Glutamatergic neuron (in vitro differentiated cells): ENCODE data around the gene C2orf68. TPM values are rescaled to one million over a fixed set of nuclear protein-coding genes. Genes with fewer than 3 reads are reported as not detected.

ENCODE experiments used
- DNase-seq: peaks from one replicate; pipeline ENCODE4 v3.0.0; 2022
- H3K27ac Mint-ChIP-seq: one replicate; pipeline ENCODE4 v1.8.0; 2020; ENCODE audit warnings: mild to moderate bottlenecking, mixed read lengths, inconsistent platforms; ENCODE audit not compliant: unreplicated experiment
- H3K27me3 Mint-ChIP-seq: one replicate; pipeline ENCODE4 v1.8.0; 2020; ENCODE audit warnings: mild to moderate bottlenecking, moderate library complexity, mixed read lengths, inconsistent platforms; ENCODE audit not compliant: unreplicated experiment
- H3K36me3 Mint-ChIP-seq: one replicate; pipeline ENCODE4 v1.8.0; 2020; ENCODE audit warnings: mild to moderate bottlenecking, mixed read lengths, inconsistent platforms; ENCODE audit not compliant: unreplicated experiment
- H3K4me1 Mint-ChIP-seq: one replicate; pipeline ENCODE4 v1.8.0; 2020; ENCODE audit warnings: mild to moderate bottlenecking, low read depth, mixed read lengths, inconsistent platforms; ENCODE audit not compliant: unreplicated experiment
- H3K4me3 Mint-ChIP-seq: one replicate; pipeline ENCODE4 v1.8.0; 2020; ENCODE audit warnings: mild to moderate bottlenecking, mixed read lengths, inconsistent platforms; ENCODE audit not compliant: unreplicated experiment
- H3K9me3 Mint-ChIP-seq: one replicate; pipeline ENCODE4 v1.8.0; 2020; ENCODE audit warnings: mild to moderate bottlenecking, moderate library complexity, mixed read lengths, inconsistent platforms; ENCODE audit not compliant: unreplicated experiment
- CTCF ChIP-seq: fragments of 200-600 bp; sonication (generic); IDR thresholded peaks from one replicate; pipeline ENCODE4 v1.5.0; 2021; ENCODE audit not compliant: partially characterized antibody, unreplicated experiment
- total RNA-seq: library from RNA; stranded (reverse); fragmentation: NEBNext Ultra II Directional; extraction: Animal tissue kit (Norgen Biotek cat#: 25700); gene quantifications from one replicate; pipeline ENCODE4 v1.2.1, GENCODE V29; 2021; ENCODE audit not compliant: unreplicated experiment

C2orf68 gene
- total RNA-seq, 1 donor from 2014 or later: 51.0 TPM

GRCh38 chr2:85577386-85578242 is 34.3 kb downstream of the C2orf68 start, which contains the start of gene VAMP8:
Gene VAMP8 (plus strand): TSS chr2:85577586. CDS start chr2:85577647, 61 bp downstream.
- Mint-ChIP-seq H3K27me3 (peaks cover 6% of the 10 kb centered on the region), H3K4me1 (peaks cover 10% of the 10 kb centered on the region)
- no peak for DNase-seq

GRCh38 chr2:85577063-85577385 is 34.8 kb downstream of the C2orf68 start:
- Mint-ChIP-seq H3K36me3 (no peaks in the 10 kb centered on the region), H3K27ac (no peak overlapping the region), H3K4me1 (peaks cover 10% of the 10 kb centered on the region), H3K27me3 (peaks cover 7% of the 10 kb centered on the region), H3K4me3 (no peak overlapping the region), H3K9me3 (peaks cover 2% of the 10 kb centered on the region)
- no peak for DNase-seq
- TF ChIP-seq CTCF: no peak

More at GRCh38 chr2:85577386-85578242, 34.3 kb downstream of the C2orf68 start, which contains the start of gene VAMP8:
- H3K9me3 Mint-ChIP-seq: peaks cover 2% of the 10 kb centered on the region
- H3K27ac Mint-ChIP-seq: peak within 1 kb of the TSS; percentile 64
- TF ChIP-seq CTCF: no peak
- H3K4me3 Mint-ChIP-seq: no peak within 1 kb of the TSS
- H3K36me3 Mint-ChIP-seq: no peaks in the 10 kb centered on the region

GRCh38 chr2:85575739-85576138 is 36.1 kb downstream of the C2orf68 start:
- Mint-ChIP-seq H3K9me3 (peaks cover 3% of the 10 kb centered on the region), H3K27ac (no peak overlapping the region), H3K4me1 (peaks cover 10% of the 10 kb centered on the region), H3K4me3 (no peak overlapping the region), H3K36me3 (no peaks in the 10 kb centered on the region), H3K27me3 (peaks cover 5% of the 10 kb centered on the region)
- no peak for DNase-seq
- no peak for TF ChIP-seq CTCF

- no peak for DNase-seq
- TF ChIP-seq CTCF: no peak
- Mint-ChIP-seq H3K4me3 (no peak overlapping the region), H3K36me3 (no peaks in the 10 kb centered on the region), H3K4me1 (no peaks in the 10 kb centered on the region), H3K9me3 (peaks cover 5% of the 10 kb centered on the region), H3K27ac (no peak overlapping the region), H3K27me3 (peaks cover 8% of the 10 kb centered on the region)
These were observed 45.6 kb downstream of the C2orf68 start for GRCh38 chr2:85566265-85566664.

GRCh38 chr2:85564144-85564563 is 47.7 kb downstream of the C2orf68 start:
- TF ChIP-seq CTCF: no peak
- H3K4me1 Mint-ChIP-seq: peaks cover 5% of the 10 kb centered on the region
- no peak overlapping the region for H3K4me3 Mint-ChIP-seq
- no peak for DNase-seq
- peaks cover 9% of the 10 kb centered on the region for H3K27me3 Mint-ChIP-seq
- no peak overlapping the region for H3K27ac Mint-ChIP-seq
- H3K36me3 Mint-ChIP-seq: no peaks in the 10 kb centered on the region
- H3K9me3 Mint-ChIP-seq: peaks cover 8% of the 10 kb centered on the region
